Endodermal cell (in vitro differentiated cells): Measurements from ENCODE around the gene CMIP. TPM values are rescaled to one million over a fixed set of nuclear protein-coding genes. Genes with fewer than 3 reads are reported as not detected.

Experiments used
- DNase-seq: peaks from one replicate; pipeline ENCODE4 v3.0.0-alpha.2; 2017
- H3K27ac ChIP-seq: 2 replicates; pipeline ENCODE4 v1.5.1; 2013; ENCODE audit warnings: mild to moderate bottlenecking, low read depth, low read length, moderate library complexity
- H3K27me3 ChIP-seq: 2 replicates; pipeline ENCODE4 v1.6.1; 2013; ENCODE audit warnings: mild to moderate bottlenecking, low read length, moderate library complexity; ENCODE audit not compliant: insufficient read depth, control insufficient read depth, poor library complexity, severe bottlenecking
- H3K36me3 ChIP-seq: 2 replicates; pipeline ENCODE4 v1.7.0; 2013; ENCODE audit warnings: mild to moderate bottlenecking, low read length, moderate library complexity; ENCODE audit not compliant: control insufficient read depth, insufficient read depth
- H3K4me1 ChIP-seq: one replicate; pipeline ENCODE4 v1.7.0; 2013; ENCODE audit warnings: low read length; ENCODE audit not compliant: control insufficient read depth, insufficient read depth
- H3K4me3 ChIP-seq: 2 replicates; pipeline ENCODE4 v1.5.1; 2013; ENCODE audit warnings: mild to moderate bottlenecking, low read length, moderate library complexity
- H3K9ac ChIP-seq: 2 replicates; pipeline ENCODE4 v1.6.1; 2013; ENCODE audit warnings: mild to moderate bottlenecking, low read length, moderate library complexity; ENCODE audit not compliant: poor library complexity, severe bottlenecking; ENCODE audit errors: extremely low read depth
- H3K9me3 ChIP-seq: 2 replicates; pipeline ENCODE4 v1.6.1; 2013; ENCODE audit warnings: mild to moderate bottlenecking, low read length, moderate library complexity; ENCODE audit not compliant: control insufficient read depth
- H3K27ac Mint-ChIP-seq: 2 replicates; pipeline ENCODE4 v1.8.0; 2020; ENCODE audit warnings: mixed read lengths
- H3K27me3 Mint-ChIP-seq: 2 replicates; pipeline ENCODE4 v1.8.0; 2021; ENCODE audit warnings: mild to moderate bottlenecking, mixed read lengths; ENCODE audit not compliant: insufficient read depth
- H3K36me3 Mint-ChIP-seq: 2 replicates; pipeline ENCODE4 v1.8.0; 2020; ENCODE audit warnings: low read depth, mixed read lengths
- H3K4me1 Mint-ChIP-seq: 2 replicates; pipeline ENCODE4 v1.8.0; 2020; ENCODE audit warnings: mixed read lengths
- H3K4me3 Mint-ChIP-seq: 2 replicates; pipeline ENCODE4 v1.8.0; 2020; ENCODE audit warnings: mild to moderate bottlenecking, moderate library complexity, mixed read lengths
- H3K9me3 Mint-ChIP-seq: 2 replicates; pipeline ENCODE4 v1.8.0; 2020; ENCODE audit warnings: mild to moderate bottlenecking, mixed read lengths
- CTCF ChIP-seq: fragments of 200-600 bp; sonication (generic); conservative IDR thresholded peaks from 2 replicates; pipeline ENCODE4 v1.5.0; 2021; ENCODE audit warnings: antibody characterized with exemption, mild to moderate bottlenecking
- WGBS, 2 experiments: methylation state at CpG; one replicate each; pipeline versions ENCODE4 v1.1.5 to v1.1.7; 2013; ENCODE audit warnings: missing lambda C conversion rate in 2 of 2, mixed read lengths in 1 of 2; ENCODE audit not compliant: insufficient coverage in 1 of 2, insufficient read length in 1 of 2; 5-methylcytosine and 5-hydroxymethylcytosine counted together
- total RNA-seq, 2 donors: library from RNA; stranded (reverse); fragmentation: NEBNext Ultra II Directional in 1 of 2; extraction: Animal tissue kit (Norgen Biotek cat#: 25700) in 1 of 2; gene quantifications; 2 replicates in 1 of 2; 3 replicates in 1 of 2; pipeline ENCODE4 v1.2.1, GENCODE V29; 2021

CMIP gene
- total RNA-seq, 2 donors from 2014 or later: 64.0 to 64.7 TPM

- Mint-ChIP-seq H3K27me3 (no peaks in the 10 kb centered on the region), H3K9me3 (no peaks in the 10 kb centered on the region), H3K4me1 (peaks cover 11% of the 10 kb centered on the region), H3K4me3 (no peak overlapping the region), H3K27ac (no peak overlapping the region), H3K36me3 (peaks cover 10% of the 10 kb centered on the region)
- Histone ChIP-seq H3K27me3 (no peaks in the 10 kb centered on the region), H3K9me3 (no peaks in the 10 kb centered on the region), H3K36me3 (no peaks in the 10 kb centered on the region), H3K27ac (no peak overlapping the region), H3K4me3 (no peak overlapping the region), H3K9ac (no peak overlapping the region), H3K4me1 (no peaks in the 10 kb centered on the region)
- 82 to 95% methylated on average over 2 to 5 of the region's 5 CpGs for WGBS, 2 experiments
- DNase-seq: no peak
- TF ChIP-seq CTCF: no peak
These were observed 152.6 kb downstream of the CMIP start for GRCh38 chr16:81597079-81597658.

- no peak overlapping the region for H3K9ac ChIP-seq
These were observed 153.5 kb downstream of the CMIP start for GRCh38 chr16:81598083-81598482.

GRCh38 chr16:81599034-81599744 is 154.6 kb downstream of the CMIP start:
- no peak for DNase-seq
- Histone ChIP-seq H3K36me3 (no peaks in the 10 kb centered on the region), H3K27ac (no peak overlapping the region), H3K27me3 (no peaks in the 10 kb centered on the region), H3K4me1 (no peaks in the 10 kb centered on the region), H3K4me3 (no peak overlapping the region), H3K9me3 (no peaks in the 10 kb centered on the region), H3K9ac (no peak overlapping the region)
- TF ChIP-seq CTCF: no peak
- no peak overlapping the region for H3K4me3 Mint-ChIP-seq
- H3K36me3 Mint-ChIP-seq: peaks cover 15% of the 10 kb centered on the region
- peak overlapping the region; percentile 62 for H3K27ac Mint-ChIP-seq
- peaks cover 9% of the 10 kb centered on the region for H3K4me1 Mint-ChIP-seq
- 92 to 94% methylated on average over 9 to 11 of the region's 11 CpGs for WGBS, 2 experiments
- H3K27me3 Mint-ChIP-seq: no peaks in the 10 kb centered on the region
- no peaks in the 10 kb centered on the region for H3K9me3 Mint-ChIP-seq

More at GRCh38 chr16:81598083-81598482, 153.5 kb downstream of the CMIP start:
- no peaks in the 10 kb centered on the region for H3K27me3 Mint-ChIP-seq
- no peaks in the 10 kb centered on the region for H3K4me1 ChIP-seq
- H3K9me3 Mint-ChIP-seq: no peaks in the 10 kb centered on the region
- no peak overlapping the region for H3K27ac ChIP-seq
- peaks cover 11% of the 10 kb centered on the region for H3K4me1 Mint-ChIP-seq
- TF ChIP-seq CTCF: peak; percentile 63
- H3K9me3 ChIP-seq: no peaks in the 10 kb centered on the region
- H3K36me3 ChIP-seq: no peaks in the 10 kb centered on the region
- 95 to 97% methylated on average over 10 to 12 of the region's 12 CpGs for WGBS, 2 experiments
- no peaks in the 10 kb centered on the region for H3K27me3 ChIP-seq
- H3K4me3 ChIP-seq: no peak overlapping the region
- no peak for DNase-seq
- H3K4me3 Mint-ChIP-seq: no peak overlapping the region
- H3K27ac Mint-ChIP-seq: peak overlapping the region; percentile 75
- peaks cover 10% of the 10 kb centered on the region for H3K36me3 Mint-ChIP-seq
